Gastroesophageal sphincter (tissue), 3 donors: ENCODE data around the gene MEGF11.

Experiments used
- CTCF ChIP-seq, 4 experiments: fragments of 200-600 bp in 2 of 4; fragments of 450-650 bp in 2 of 4; sonication (generic) in 1 of 4; IDR thresholded peaks; one replicate each; pipeline ENCODE4 v1.5.1; 2017 to 2019; ENCODE audit warnings: antibody characterized with exemption in 4 of 4, mild to moderate bottlenecking in 2 of 4, moderate library complexity in 2 of 4
- EP300 ChIP-seq: sonication (generic); formaldehyde crosslinking; IDR thresholded peaks from one replicate; pipeline ENCODE4 v1.6.1; 2017; ENCODE audit warnings: antibody characterized with exemption, mild to moderate bottlenecking
- POLR2A ChIP-seq, 2 donors: fragments of 450-650 bp; IDR thresholded peaks; one replicate each; pipeline ENCODE4 v1.6.1; 2017; ENCODE audit warnings: antibody characterized with exemption in 2 of 2, mild to moderate bottlenecking in 2 of 2, moderate library complexity in 1 of 2
- POLR2AphosphoS5 ChIP-seq: sonication (generic); formaldehyde crosslinking; IDR thresholded peaks from one replicate; pipeline ENCODE4 v1.6.1; 2017; ENCODE audit warnings: antibody characterized with exemption

GRCh38 chr15:66101715-66102395 is 151.7 kb downstream of the MEGF11 start:
- TF ChIP-seq CTCF (IDR thresholded peaks at IDR 0.05) (no peak), POLR2A (IDR thresholded peaks at IDR 0.05) (no peak), POLR2AphosphoS5 (no peak), EP300 (no peak)
